Stimulated activated CD8-positive, alpha-beta memory T cell treated with anti-CD3 and anti-CD28 coated beads, Interleukin-12 subunit alpha, Interleukin-12 subunit beta, amount 100 ng/mL, for 24 hours (primary cell): ENCODE measurements around the gene FGD5.
"Not testable (repeated sequence)": the region's sequence is repeated elsewhere in the genome, so short reads cannot be mapped to it uniquely, and the experiment has no call there.

Experiments used
- DNase-seq: peaks from one replicate; pipeline ENCODE4 v3.0.0-alpha.2; 2020; ENCODE audit errors: extremely low read depth

The FGD5 gene

GRCh38 chr3:14806641-14807263 lies 12.0 kb upstream of the FGD5 start:
- DNase-seq: no peak

- DNase-seq: no peak
These were observed 10.7 kb upstream of the FGD5 start for GRCh38 chr3:14808025-14808424.

GRCh38 chr3:14808502-14809266 lies 10.1 kb upstream of the FGD5 start:
- no peak for DNase-seq

GRCh38 chr3:14809611-14810010 lies 9.2 kb upstream of the FGD5 start:
- DNase-seq: not testable (repeated sequence)

GRCh38 chr3:14810070-14810791 lies 8.5 kb upstream of the FGD5 start:
- no peak for DNase-seq

- DNase-seq: no peak
These were observed 7.7 kb upstream of the FGD5 start for GRCh38 chr3:14810801-14811661.

- no peak for DNase-seq
These were observed 7.1 kb upstream of the FGD5 start for GRCh38 chr3:14811684-14812083.

- no peak for DNase-seq
These were observed 6.5 kb upstream of the FGD5 start for GRCh38 chr3:14812196-14812790.

GRCh38 chr3:14814411-14814871 lies 4.3 kb upstream of the FGD5 start:
- no peak for DNase-seq

GRCh38 chr3:14816359-14816758 lies 2.4 kb upstream of the FGD5 start:
- DNase-seq: no peak

GRCh38 chr3:14819671-14820070 lies 909 bp downstream of the FGD5 start:
- DNase-seq: no peak

GRCh38 chr3:14820156-14820555 lies 1.4 kb downstream of the FGD5 start:
- DNase-seq: no peak

GRCh38 chr3:14821151-14821550 lies 2.4 kb downstream of the FGD5 start:
- DNase-seq: no peak

GRCh38 chr3:14822134-14822533 lies 3.4 kb downstream of the FGD5 start:
- no peak for DNase-seq

GRCh38 chr3:14822670-14823390 lies 4.1 kb downstream of the FGD5 start:
- DNase-seq: no peak

GRCh38 chr3:14823393-14823792 lies 4.6 kb downstream of the FGD5 start:
- DNase-seq: no peak

- no peak for DNase-seq
These were observed 5.3 kb downstream of the FGD5 start for GRCh38 chr3:14823910-14824629.

- no peak for DNase-seq
These were observed 5.9 kb downstream of the FGD5 start for GRCh38 chr3:14824646-14825045.

GRCh38 chr3:14826069-14826468 lies 7.3 kb downstream of the FGD5 start:
- DNase-seq: no peak

GRCh38 chr3:14827776-14828175 lies 9.0 kb downstream of the FGD5 start:
- DNase-seq: no peak
